ENCODE measurements around the gene CAPN11.

DNA sequence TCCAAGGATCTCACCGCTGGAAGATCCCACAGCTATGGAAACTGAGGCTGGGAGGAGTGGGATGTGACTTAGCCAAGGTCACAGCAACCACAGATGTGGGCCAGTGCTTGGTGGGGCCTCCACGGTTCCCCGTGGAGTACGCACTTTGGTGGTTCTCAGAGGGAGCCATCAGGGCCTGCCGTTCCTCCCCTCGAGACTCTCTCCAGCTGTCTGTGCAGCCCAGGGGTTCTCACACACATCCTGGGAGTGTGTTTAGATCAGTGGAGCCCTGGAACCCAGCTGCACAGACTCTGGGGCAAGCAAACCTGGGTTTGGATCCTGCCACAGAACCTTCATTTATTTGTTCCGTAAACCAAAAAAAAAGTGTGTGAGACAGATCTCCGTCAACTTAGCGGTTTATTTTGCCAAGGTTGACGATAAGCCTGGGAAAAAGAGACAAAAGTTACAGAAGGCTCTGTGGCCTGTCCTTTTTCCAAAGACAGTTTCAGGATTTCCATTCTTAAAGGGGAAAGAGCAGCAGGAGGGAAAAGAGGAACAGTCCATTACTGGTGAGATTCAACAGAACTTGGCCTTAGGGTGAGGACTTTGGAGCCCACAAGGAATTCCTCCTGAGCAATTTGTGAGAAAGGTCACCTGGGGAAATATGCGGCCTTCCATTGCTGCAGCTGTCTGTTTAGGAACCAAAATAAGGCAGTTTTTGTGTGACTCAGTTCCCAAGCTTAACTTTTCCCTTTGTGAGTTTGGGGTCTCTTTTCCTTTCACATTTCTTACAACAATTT lies 44.5 kb downstream of the CAPN11 start:
- TF ChIP-seq EZH2 (IDR thresholded peaks at IDR 0.05; ENCODE audit: low read length, missing control alignments): no peak
- TF ChIP-seq, protein P1, sequence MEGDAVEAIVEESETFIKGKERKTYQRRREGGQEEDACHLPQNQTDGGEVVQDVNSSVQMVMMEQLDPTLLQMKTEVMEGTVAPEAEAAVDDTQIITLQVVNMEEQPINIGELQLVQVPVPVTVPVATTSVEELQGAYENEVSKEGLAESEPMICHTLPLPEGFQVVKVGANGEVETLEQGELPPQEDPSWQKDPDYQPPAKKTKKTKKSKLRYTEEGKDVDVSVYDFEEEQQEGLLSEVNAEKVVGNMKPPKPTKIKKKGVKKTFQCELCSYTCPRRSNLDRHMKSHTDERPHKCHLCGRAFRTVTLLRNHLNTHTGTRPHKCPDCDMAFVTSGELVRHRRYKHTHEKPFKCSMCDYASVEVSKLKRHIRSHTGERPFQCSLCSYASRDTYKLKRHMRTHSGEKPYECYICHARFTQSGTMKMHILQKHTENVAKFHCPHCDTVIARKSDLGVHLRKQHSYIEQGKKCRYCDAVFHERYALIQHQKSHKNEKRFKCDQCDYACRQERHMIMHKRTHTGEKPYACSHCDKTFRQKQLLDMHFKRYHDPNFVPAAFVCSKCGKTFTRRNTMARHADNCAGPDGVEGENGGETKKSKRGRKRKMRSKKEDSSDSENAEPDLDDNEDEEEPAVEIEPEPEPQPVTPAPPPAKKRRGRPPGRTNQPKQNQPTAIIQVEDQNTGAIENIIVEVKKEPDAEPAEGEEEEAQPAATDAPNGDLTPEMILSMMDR (conservative IDR thresholded peaks at IDR 0.05 in 1 of 2, IDR thresholded peaks at IDR 0.05 in 1 of 2; ENCODE audit: low read depth in 1 of 2, low read length in 2 of 2): no peak

Measured in fibroblast of lung (primary cell).